SK-N-SH (cell line): ENCODE measurements around the gene PSMG4. TPM values are rescaled to one million over a fixed set of nuclear protein-coding genes. Genes with fewer than 3 reads are reported as not detected.

Experiments
- CTCF ChIA-PET: fragments of 300-600, 350-600 bp; formaldehyde crosslinking; extraction: SDS; loops from one replicate; lab custom pipeline; 2021; lab: Yijun Ruan, JAX
- POLR2A ChIA-PET: fragments of 350-600 bp; sonication (Branson Sonifier 250); formaldehyde crosslinking; extraction: SDS; loops from one replicate; lab custom pipeline; 2020; ENCODE audit warnings: antibody characterized with exemption, inconsistent platforms; lab: Yijun Ruan, JAX
- DNase-seq: peaks from one replicate; pipeline ENCODE4 v3.0.0; 2012
- H2AFZ ChIP-seq: fragments of 200-600 bp; sonication (generic); 2 replicates; pipeline ENCODE4 v1.8.1; 2016; ENCODE audit warnings: antibody characterized with exemption, mild to moderate bottlenecking, low read depth
- H3F3A ChIP-seq: fragments of 200-600 bp; sonication (generic); replicated peaks from 2 replicates; pipeline ENCODE3; 2016; ENCODE audit warnings: antibody characterized with exemption, mild to moderate bottlenecking; ENCODE audit not compliant: insufficient read depth
- H3K27ac ChIP-seq, 2 experiments: fragments of 200-500 bp in 1 of 2; fragments of 200-600 bp in 1 of 2; sonication (Bioruptor generic) in 1 of 2; sonication (generic), shearing (Covaris generic) in 1 of 2; 2 replicates each; pipeline versions ENCODE4 v1.5.1 to v1.6.1; 2014 to 2016; ENCODE audit warnings: low read depth in 2 of 2, inconsistent platforms in 1 of 2, low read length in 1 of 2, mild to moderate bottlenecking in 1 of 2, mixed read lengths in 1 of 2
- H3K27me3 ChIP-seq: fragments of 200-600 bp; sonication (generic), shearing (Covaris generic); 2 replicates; pipeline ENCODE4 v1.6.1; 2016; ENCODE audit warnings: mixed run types; ENCODE audit not compliant: insufficient read depth
- H3K36me3 ChIP-seq, 2 experiments: fragments of 200-500 bp in 1 of 2; fragments of 200-600 bp in 1 of 2; sonication (Bioruptor generic) in 1 of 2; sonication (generic) in 1 of 2; replicated peaks in 1 of 2; 2 replicates each; pipeline versions ENCODE3 to v1.5.1; 2014 to 2016; ENCODE audit warnings: low read length in 1 of 2, mild to moderate bottlenecking in 1 of 2; ENCODE audit not compliant: insufficient read depth in 2 of 2, control insufficient read depth in 1 of 2
- H3K4me1 ChIP-seq, 2 experiments: fragments of 200-500 bp in 1 of 2; fragments of 200-600 bp in 1 of 2; sonication (Bioruptor generic) in 1 of 2; sonication (generic), shearing (Covaris generic) in 1 of 2; 2 replicates each; pipeline versions ENCODE4 v1.5.1 to v1.6.1; 2014 to 2016; ENCODE audit warnings: low read depth in 1 of 2, low read length in 1 of 2, mixed run types in 1 of 2; ENCODE audit not compliant: insufficient read depth in 2 of 2, control insufficient read depth in 1 of 2
- H3K4me2 ChIP-seq: fragments of 200-600 bp; sonication (generic), shearing (Covaris generic); 2 replicates; pipeline ENCODE4 v1.6.1; 2017; ENCODE audit warnings: mixed run types
- H3K4me3 ChIP-seq, 2 experiments: fragments of 200-500 bp in 1 of 2; fragments of 200-600 bp in 1 of 2; sonication (Bioruptor generic) in 1 of 2; sonication (generic), shearing (Covaris generic) in 1 of 2; 2 replicates each; pipeline versions ENCODE4 v1.5.1 to v1.8.1; 2014 to 2016; ENCODE audit warnings: low read depth in 2 of 2, inconsistent platforms in 1 of 2, low read length in 1 of 2, mild to moderate bottlenecking in 1 of 2, mixed read lengths in 1 of 2, moderate library complexity in 1 of 2
- H3K79me2 ChIP-seq: fragments of 200-600 bp; sonication (generic); 2 replicates; pipeline ENCODE4 v1.8.1; 2017; ENCODE audit warnings: mild to moderate bottlenecking; ENCODE audit not compliant: insufficient read depth
- H3K9ac ChIP-seq: fragments of 200-600 bp; sonication (generic); 2 replicates; pipeline ENCODE4 v1.6.1; 2017; ENCODE audit warnings: mixed run types
- H3K9me2 ChIP-seq: fragments of 200-600 bp; sonication (generic); 2 replicates; pipeline ENCODE4 v1.6.1; 2017; ENCODE audit warnings: mixed run types
- H3K9me3 ChIP-seq: fragments of 200-600 bp; sonication (generic); 2 replicates; pipeline ENCODE4 v1.6.1; 2017; ENCODE audit warnings: mixed run types, mild to moderate bottlenecking, moderate library complexity
- H4K20me1 ChIP-seq: fragments of 200-600 bp; sonication (generic); 2 replicates; pipeline ENCODE4 v1.6.1; 2017; ENCODE audit warnings: mild to moderate bottlenecking, mixed run types; ENCODE audit not compliant: insufficient read depth
- CTCF ChIP-seq: fragments of 200-600 bp; sonication (generic); IDR thresholded peaks from 2 replicates; pipeline ENCODE4 v1.6.1; 2017; ENCODE audit warnings: antibody characterized with exemption, mild to moderate bottlenecking, moderate library complexity
- ELF1 ChIP-seq: IDR thresholded peaks from 2 replicates; pipeline ENCODE4 v1.4.0; 2012
- EP300 ChIP-seq, 2 experiments: IDR thresholded peaks; 2 replicates each; pipeline versions ENCODE4 v1.4.0 to v1.6.1; 2012; ENCODE audit warnings: borderline replicate concordance in 1 of 2, low read depth in 1 of 2, low read length in 1 of 2
- FOXM1 ChIP-seq: IDR thresholded peaks from 2 replicates; pipeline ENCODE4 v1.4.0; 2012; ENCODE audit warnings: low read depth, mild to moderate bottlenecking
- GATA2 ChIP-seq: sonication (generic); formaldehyde crosslinking; IDR thresholded peaks from 2 replicates; pipeline ENCODE4 v1.5.0; 2020; ENCODE audit warnings: mild to moderate bottlenecking, missing genetic modification reagents
- MEF2A ChIP-seq: IDR thresholded peaks from 2 replicates; pipeline ENCODE4 v1.4.0; 2012; ENCODE audit warnings: low read depth, borderline replicate concordance
- POLR2AphosphoS5 ChIP-seq: IDR thresholded peaks from 2 replicates; pipeline ENCODE4 v1.6.1; 2012; ENCODE audit warnings: low read depth, low read length
- RFX5 ChIP-seq: IDR thresholded peaks from 2 replicates; pipeline ENCODE4 v1.6.1; 2012; ENCODE audit warnings: mild to moderate bottlenecking, improper control_type of control experiment, low read length
- WGBS: methylation state at CpG from one replicate; pipeline ENCODE4 v1.1.6; 2017; ENCODE audit warnings: low lambda C conversion rate; 5-methylcytosine and 5-hydroxymethylcytosine counted together
- polyA plus RNA-seq, 3 experiments: library from polyadenylated mRNA; depleted of rRNA; stranded (reverse); fragments of >200 nt; gene quantifications; 2 replicates each; pipeline ENCODE4 v1.2.3, GENCODE V29; 2012
- TF ChIP-seq, protein P1 (sequence below): IDR thresholded peaks from 2 replicates; pipeline ENCODE4 v1.4.0; 2012; ENCODE audit warnings: low read depth, borderline replicate concordance
- TF ChIP-seq, protein P2 (sequence below): IDR thresholded peaks from 2 replicates; pipeline ENCODE4 v1.6.1; 2012; ENCODE audit warnings: mild to moderate bottlenecking, low read depth, low read length, moderate library complexity
- TF ChIP-seq, protein P3 (sequence below): fragments of 150-350 bp; IDR thresholded peaks from 2 replicates; pipeline ENCODE4 v1.6.1; 2017; ENCODE audit warnings: antibody characterized with exemption, low read length, low read depth, borderline replicate concordance

PSMG4 gene
- polyA plus RNA-seq, 1 of the 3 experiments (the other 2 are of a cell fraction): 61.3 TPM

DNA sequence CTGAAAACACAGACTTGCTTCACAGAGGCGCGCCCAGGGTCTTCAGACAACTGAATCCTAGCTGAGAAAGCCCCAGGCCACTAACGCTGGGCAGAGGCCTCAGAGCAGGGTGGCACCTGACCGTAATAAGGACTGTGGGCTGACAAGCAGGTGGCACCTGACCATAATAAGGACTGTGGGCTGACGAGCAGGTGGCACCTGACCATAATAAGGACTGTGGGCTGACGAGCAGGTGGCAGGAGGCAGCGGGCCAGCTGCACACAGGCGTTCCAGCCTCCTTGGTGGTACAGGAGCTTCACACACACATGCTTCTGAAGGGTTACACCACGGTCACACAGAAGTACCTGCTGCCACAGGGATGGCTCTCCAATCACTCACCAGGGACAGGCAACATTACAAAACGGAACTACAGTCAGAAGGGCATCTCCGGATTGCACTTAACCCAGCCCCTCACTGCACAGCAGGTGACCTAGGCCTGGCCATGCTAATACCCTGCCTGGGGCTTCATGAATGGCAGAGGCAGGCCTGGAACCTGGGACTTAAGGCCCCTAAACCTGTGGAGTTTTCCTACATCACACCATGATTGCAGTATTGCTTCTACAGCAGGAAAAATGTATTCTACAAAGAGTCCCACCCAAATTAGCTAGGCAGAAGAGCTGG, 50.8 kb downstream of the PSMG4 start:
- TF ChIP-seq POLR2AphosphoS5 (no peak), MEF2A (no peak), RFX5 (no peak), EP300 (IDR thresholded peaks at IDR 0.05; ENCODE audit: borderline replicate concordance in 1 of 2, low read depth in 1 of 2, low read length in 1 of 2) (no peak), FOXM1 (no peak), GATA2 (CRISPR knock-in tag) (no peak), ELF1 (no peak), CTCF (no peak)
- TF ChIP-seq, protein P1, sequence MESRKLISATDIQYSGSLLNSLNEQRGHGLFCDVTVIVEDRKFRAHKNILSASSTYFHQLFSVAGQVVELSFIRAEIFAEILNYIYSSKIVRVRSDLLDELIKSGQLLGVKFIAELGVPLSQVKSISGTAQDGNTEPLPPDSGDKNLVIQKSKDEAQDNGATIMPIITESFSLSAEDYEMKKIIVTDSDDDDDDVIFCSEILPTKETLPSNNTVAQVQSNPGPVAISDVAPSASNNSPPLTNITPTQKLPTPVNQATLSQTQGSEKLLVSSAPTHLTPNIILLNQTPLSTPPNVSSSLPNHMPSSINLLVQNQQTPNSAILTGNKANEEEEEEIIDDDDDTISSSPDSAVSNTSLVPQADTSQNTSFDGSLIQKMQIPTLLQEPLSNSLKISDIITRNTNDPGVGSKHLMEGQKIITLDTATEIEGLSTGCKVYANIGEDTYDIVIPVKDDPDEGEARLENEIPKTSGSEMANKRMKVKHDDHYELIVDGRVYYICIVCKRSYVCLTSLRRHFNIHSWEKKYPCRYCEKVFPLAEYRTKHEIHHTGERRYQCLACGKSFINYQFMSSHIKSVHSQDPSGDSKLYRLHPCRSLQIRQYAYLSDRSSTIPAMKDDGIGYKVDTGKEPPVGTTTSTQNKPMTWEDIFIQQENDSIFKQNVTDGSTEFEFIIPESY: no peak
- TF ChIP-seq, protein P2, sequence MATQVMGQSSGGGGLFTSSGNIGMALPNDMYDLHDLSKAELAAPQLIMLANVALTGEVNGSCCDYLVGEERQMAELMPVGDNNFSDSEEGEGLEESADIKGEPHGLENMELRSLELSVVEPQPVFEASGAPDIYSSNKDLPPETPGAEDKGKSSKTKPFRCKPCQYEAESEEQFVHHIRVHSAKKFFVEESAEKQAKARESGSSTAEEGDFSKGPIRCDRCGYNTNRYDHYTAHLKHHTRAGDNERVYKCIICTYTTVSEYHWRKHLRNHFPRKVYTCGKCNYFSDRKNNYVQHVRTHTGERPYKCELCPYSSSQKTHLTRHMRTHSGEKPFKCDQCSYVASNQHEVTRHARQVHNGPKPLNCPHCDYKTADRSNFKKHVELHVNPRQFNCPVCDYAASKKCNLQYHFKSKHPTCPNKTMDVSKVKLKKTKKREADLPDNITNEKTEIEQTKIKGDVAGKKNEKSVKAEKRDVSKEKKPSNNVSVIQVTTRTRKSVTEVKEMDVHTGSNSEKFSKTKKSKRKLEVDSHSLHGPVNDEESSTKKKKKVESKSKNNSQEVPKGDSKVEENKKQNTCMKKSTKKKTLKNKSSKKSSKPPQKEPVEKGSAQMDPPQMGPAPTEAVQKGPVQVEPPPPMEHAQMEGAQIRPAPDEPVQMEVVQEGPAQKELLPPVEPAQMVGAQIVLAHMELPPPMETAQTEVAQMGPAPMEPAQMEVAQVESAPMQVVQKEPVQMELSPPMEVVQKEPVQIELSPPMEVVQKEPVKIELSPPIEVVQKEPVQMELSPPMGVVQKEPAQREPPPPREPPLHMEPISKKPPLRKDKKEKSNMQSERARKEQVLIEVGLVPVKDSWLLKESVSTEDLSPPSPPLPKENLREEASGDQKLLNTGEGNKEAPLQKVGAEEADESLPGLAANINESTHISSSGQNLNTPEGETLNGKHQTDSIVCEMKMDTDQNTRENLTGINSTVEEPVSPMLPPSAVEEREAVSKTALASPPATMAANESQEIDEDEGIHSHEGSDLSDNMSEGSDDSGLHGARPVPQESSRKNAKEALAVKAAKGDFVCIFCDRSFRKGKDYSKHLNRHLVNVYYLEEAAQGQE: no peak
- TF ChIP-seq, protein P3, sequence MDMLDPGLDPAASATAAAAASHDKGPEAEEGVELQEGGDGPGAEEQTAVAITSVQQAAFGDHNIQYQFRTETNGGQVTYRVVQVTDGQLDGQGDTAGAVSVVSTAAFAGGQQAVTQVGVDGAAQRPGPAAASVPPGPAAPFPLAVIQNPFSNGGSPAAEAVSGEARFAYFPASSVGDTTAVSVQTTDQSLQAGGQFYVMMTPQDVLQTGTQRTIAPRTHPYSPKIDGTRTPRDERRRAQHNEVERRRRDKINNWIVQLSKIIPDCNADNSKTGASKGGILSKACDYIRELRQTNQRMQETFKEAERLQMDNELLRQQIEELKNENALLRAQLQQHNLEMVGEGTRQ: no peak
- Histone ChIP-seq H3K27me3 (peaks cover 61% of the 10 kb centered on the region; the same call in 1 of the 2 replicates), H3K9ac (no peak overlapping the region), H3K36me3 (no peaks in the 10 kb centered on the region), H3K27ac (no peak overlapping the region), H3K9me3 (no peaks in the 10 kb centered on the region), H3K4me1 (peaks cover 0 to 17% of the 10 kb centered on the region in 2 experiments; a peak in 1 of 4 replicates), H4K20me1 (no peaks in the 10 kb centered on the region), H2AFZ (no peak overlapping the region), H3K4me3 (no peak overlapping the region), H3K79me2 (no peaks in the 10 kb centered on the region), H3F3A (no peaks in the 10 kb centered on the region), H3K9me2 (no peaks in the 10 kb centered on the region), H3K4me2 (no peak overlapping the region)
- POLR2A ChIA-PET: no interaction called here
- WGBS: 47% methylated on average over 8 of the region's 11 CpGs
- no peak for DNase-seq
- CTCF ChIA-PET: interaction anchor here (1.0 to 1.2 kb wide), 2 partner anchors 30 to 423 kb away, joined by 4 to 5 read pairs; no protein-coding TSS in a partner anchor
